Effector memory CD8-positive, alpha-beta T cell (primary cell): Measurements from ENCODE around the gene VIPR2.

Source experiments
- ATAC-seq: fragments of 150-1000 bp; cut with Tn5 transposase; replicated peaks from 2 replicates; pipeline ENCODE4 v1.10.0; 2021; ENCODE audit warnings: mild to moderate bottlenecking, moderate library complexity
- DNase-seq, 3 experiments: peaks; one replicate each; pipeline ENCODE4 v3.0.0; 2021
- H3K27ac Mint-ChIP-seq, 2 donors: one replicate each; pipeline ENCODE4 v1.8.0; 2022; ENCODE audit warnings: mild to moderate bottlenecking in 2 of 2, mixed read lengths in 2 of 2, moderate library complexity in 2 of 2
- H3K27me3 Mint-ChIP-seq, 2 donors: one replicate each; pipeline ENCODE4 v1.8.0; 2022; ENCODE audit warnings: mixed read lengths in 2 of 2
- H3K36me3 Mint-ChIP-seq: one replicate; pipeline ENCODE4 v1.8.0; 2022; ENCODE audit warnings: mild to moderate bottlenecking, moderate library complexity, mixed read lengths; ENCODE audit not compliant: insufficient read depth
- H3K4me1 Mint-ChIP-seq, 2 donors: one replicate each; pipeline ENCODE4 v1.8.0; 2022; ENCODE audit warnings: low read depth in 2 of 2, mixed read lengths in 2 of 2
- H3K4me3 Mint-ChIP-seq, 2 donors: one replicate each; pipeline ENCODE4 v1.8.0; 2022; ENCODE audit warnings: mild to moderate bottlenecking in 2 of 2, mixed read lengths in 2 of 2, moderate library complexity in 2 of 2
- H3K9me3 Mint-ChIP-seq, 2 donors: one replicate each; pipeline ENCODE4 v1.8.0; 2022; ENCODE audit warnings: mixed read lengths in 2 of 2

VIPR2 gene

GRCh38 chr7:159118623-159119022 is 26.0 kb downstream of the VIPR2 start:
- ATAC-seq (no peak), DNase-seq (no peak)
- H3K4me3 Mint-ChIP-seq, result no peak overlapping the region
- H3K9me3 Mint-ChIP-seq, result peaks cover 0 to 4% of the 10 kb centered on the region in 2 donors
- peaks cover 0 to 4% of the 10 kb centered on the region in 2 donors for H3K4me1 Mint-ChIP-seq
- H3K27me3 Mint-ChIP-seq, result peaks cover 0 to 35% of the 10 kb centered on the region in 2 donors
- no peaks in the 10 kb centered on the region for H3K36me3 Mint-ChIP-seq
- H3K27ac Mint-ChIP-seq, result no peak overlapping the region

GRCh38 chr7:159118197-159118595 is 26.5 kb downstream of the VIPR2 start:
- peaks cover 0 to 37% of the 10 kb centered on the region in 2 donors for H3K27me3 Mint-ChIP-seq
- no peak overlapping the region for H3K27ac Mint-ChIP-seq
- H3K4me1 Mint-ChIP-seq, result peaks cover 0 to 4% of the 10 kb centered on the region in 2 donors
- ATAC-seq, result no peak
- H3K9me3 Mint-ChIP-seq, result peaks cover 0 to under 1% of the 10 kb centered on the region in 2 donors
- no peaks in the 10 kb centered on the region for H3K36me3 Mint-ChIP-seq
- DNase-seq, result no peak
- no peak overlapping the region for H3K4me3 Mint-ChIP-seq

GRCh38 chr7:159117366-159118196 is 27.1 kb downstream of the VIPR2 start:
- no peak for ATAC-seq
- Mint-ChIP-seq H3K27ac (no peak overlapping the region), H3K4me1 (peaks cover 0 to 4% of the 10 kb centered on the region in 2 donors)

GRCh38 chr7:159116581-159117339 is 27.9 kb downstream of the VIPR2 start:
- DNase-seq (no peak), ATAC-seq (no peak)
- H3K36me3 Mint-ChIP-seq, result peaks cover 3% of the 10 kb centered on the region
- no peak overlapping the region for H3K27ac Mint-ChIP-seq
- H3K9me3 Mint-ChIP-seq, result no peaks in the 10 kb centered on the region
- H3K4me1 Mint-ChIP-seq, result peaks cover 4 to 9% of the 10 kb centered on the region in 2 donors
- no peak overlapping the region for H3K4me3 Mint-ChIP-seq
- peaks cover 0 to 51% of the 10 kb centered on the region in 2 donors for H3K27me3 Mint-ChIP-seq

More at GRCh38 chr7:159117366-159118196, 27.1 kb downstream of the VIPR2 start:
- Mint-ChIP-seq H3K9me3 (no peaks in the 10 kb centered on the region), H3K36me3 (no peaks in the 10 kb centered on the region), H3K4me3 (no peak overlapping the region), H3K27me3 (peaks cover 0 to 43% of the 10 kb centered on the region in 2 donors)
- no peak for DNase-seq

- ATAC-seq (no peak), DNase-seq (no peak)
- Mint-ChIP-seq H3K27me3 (peaks cover 0 to 51% of the 10 kb centered on the region in 2 donors), H3K27ac (no peak overlapping the region), H3K4me3 (no peak overlapping the region), H3K9me3 (no peaks in the 10 kb centered on the region), H3K36me3 (peaks cover 3% of the 10 kb centered on the region), H3K4me1 (peaks cover 4 to 9% of the 10 kb centered on the region in 2 donors)
Measured at GRCh38 chr7:159115601-159116501, 28.8 kb downstream of the VIPR2 start.

GRCh38 chr7:159114981-159115380 is 29.7 kb downstream of the VIPR2 start:
- Mint-ChIP-seq H3K36me3 (peaks cover 3% of the 10 kb centered on the region), H3K27me3 (peaks cover 0 to 51% of the 10 kb centered on the region in 2 donors), H3K4me1 (peaks cover 4 to 9% of the 10 kb centered on the region in 2 donors), H3K9me3 (no peaks in the 10 kb centered on the region), H3K4me3 (no peak overlapping the region), H3K27ac (no peak overlapping the region)
- ATAC-seq (no peak), DNase-seq (no peak)

- Mint-ChIP-seq H3K4me1 (peaks cover 4 to 9% of the 10 kb centered on the region in 2 donors), H3K27ac (no peak overlapping the region), H3K36me3 (peaks cover 3% of the 10 kb centered on the region), H3K27me3 (peaks cover 0 to 60% of the 10 kb centered on the region in 2 donors), H3K9me3 (no peaks in the 10 kb centered on the region), H3K4me3 (no peak overlapping the region)
- no peak for DNase-seq
- ATAC-seq, result no peak
Measured at GRCh38 chr7:159114096-159114495, 30.6 kb downstream of the VIPR2 start.

- Mint-ChIP-seq H3K9me3 (no peaks in the 10 kb centered on the region), H3K27me3 (peaks cover 0 to 60% of the 10 kb centered on the region in 2 donors), H3K27ac (no peak overlapping the region), H3K36me3 (peaks cover 3% of the 10 kb centered on the region), H3K4me3 (no peak overlapping the region), H3K4me1 (peaks cover 4 to 9% of the 10 kb centered on the region in 2 donors)
- DNase-seq (no peak), ATAC-seq (no peak)
Measured at GRCh38 chr7:159113056-159113455, 31.6 kb downstream of the VIPR2 start.

GRCh38 chr7:159112136-159113011 is 32.3 kb downstream of the VIPR2 start:
- peak; percentile 62 for ATAC-seq
- no peak for DNase-seq
- Mint-ChIP-seq H3K9me3 (no peaks in the 10 kb centered on the region), H3K4me3 (peak overlapping the region in 1 of 2 donors; percentile 63), H3K36me3 (peaks cover 3% of the 10 kb centered on the region), H3K27me3 (peaks cover 0 to 54% of the 10 kb centered on the region in 2 donors), H3K27ac (no peak overlapping the region), H3K4me1 (peaks cover 4 to 9% of the 10 kb centered on the region in 2 donors)

- Mint-ChIP-seq H3K27me3 (peaks cover 0 to 47% of the 10 kb centered on the region in 2 donors), H3K27ac (no peak overlapping the region), H3K36me3 (peaks cover 3% of the 10 kb centered on the region), H3K9me3 (no peaks in the 10 kb centered on the region), H3K4me1 (peaks cover 10 to 13% of the 10 kb centered on the region in 2 donors), H3K4me3 (no peak overlapping the region)
- ATAC-seq (no peak), DNase-seq (no peak)
Measured at GRCh38 chr7:159109653-159110035, 35.0 kb downstream of the VIPR2 start.

- H3K27ac Mint-ChIP-seq, result no peak overlapping the region
- H3K27me3 Mint-ChIP-seq, result peaks cover 0 to 45% of the 10 kb centered on the region in 2 donors
- H3K36me3 Mint-ChIP-seq, result peaks cover 3% of the 10 kb centered on the region
- H3K9me3 Mint-ChIP-seq, result no peaks in the 10 kb centered on the region
- H3K4me3 Mint-ChIP-seq, result no peak overlapping the region
- ATAC-seq (no peak), DNase-seq (no peak)
- H3K4me1 Mint-ChIP-seq, result peaks cover 13 to 17% of the 10 kb centered on the region in 2 donors
Measured at GRCh38 chr7:159108941-159109652, 35.6 kb downstream of the VIPR2 start.

GRCh38 chr7:159108491-159108890 is 36.2 kb downstream of the VIPR2 start:
- H3K4me1 Mint-ChIP-seq, result peaks cover 13 to 17% of the 10 kb centered on the region in 2 donors
- peaks cover 3% of the 10 kb centered on the region for H3K36me3 Mint-ChIP-seq
- no peak for ATAC-seq
- no peak overlapping the region for H3K4me3 Mint-ChIP-seq
- H3K27me3 Mint-ChIP-seq, result peaks cover 0 to 41% of the 10 kb centered on the region in 2 donors
- H3K27ac Mint-ChIP-seq, result no peak overlapping the region
- DNase-seq, result no peak
- no peaks in the 10 kb centered on the region for H3K9me3 Mint-ChIP-seq
